ENCODE data around the gene INHBC. TPM values are rescaled to one million over a fixed set of nuclear protein-coding genes. Genes with fewer than 3 reads are reported as not detected.

Gene INHBC
- total RNA-seq, 4 donors from 2014 or later, result 0.20 to 0.35 TPM; not detected in 2

- TF ChIP-seq CTCF (IDR thresholded peaks at IDR 0.05 in 4 of 5, conservative IDR thresholded peaks at IDR 0.05 in 1 of 5), result no peak
- TF ChIP-seq POLR2A (IDR thresholded peaks at IDR 0.05), result no peak
- H3K27me3 ChIP-seq, result peaks cover 8 to 13% (median 12%) of the 10 kb centered on the region in 3 donors
- no peaks in the 10 kb centered on the region for H3K9me3 ChIP-seq
- no peak for ATAC-seq
- H3K4me3 ChIP-seq, result no peak overlapping the region
- no peak overlapping the region for H3K27ac ChIP-seq
- intact Hi-C loops (cut with DNase I; ENCODE audit: low total_unique reads) (no loop called here), in situ Hi-C loops (cut with MboI; ENCODE audit: low sequenced_read_pairs in 4 of 4) (no loop called here)
- H3K4me1 ChIP-seq, result peaks cover 9 to 19% of the 10 kb centered on the region in 2 donors
- H3K36me3 ChIP-seq, result no peaks in the 10 kb centered on the region
- DNase-seq, result no peak
Observed at GRCh38 chr12:57465747-57466505, 31.3 kb downstream of the INHBC start.

- DNase-seq, result no peak
- peaks cover 3 to 6% of the 10 kb centered on the region in 2 donors for H3K4me1 ChIP-seq
- no peak overlapping the region for H3K4me3 ChIP-seq
- intact Hi-C loops (cut with DNase I; ENCODE audit: low total_unique reads), result no loop called here
- TF ChIP-seq CTCF (IDR thresholded peaks at IDR 0.05 in 4 of 5, conservative IDR thresholded peaks at IDR 0.05 in 1 of 5) (no peak), POLR2A (IDR thresholded peaks at IDR 0.05) (no peak)
- H3K36me3 ChIP-seq, result no peaks in the 10 kb centered on the region
- H3K27me3 ChIP-seq, result peaks cover 0 to 9% (median 8%) of the 10 kb centered on the region in 3 donors
- no peak overlapping the region for H3K27ac ChIP-seq
- no peak for ATAC-seq
- no peaks in the 10 kb centered on the region for H3K9me3 ChIP-seq
- in situ Hi-C loops (cut with MboI; ENCODE audit: low sequenced_read_pairs in 4 of 4), result no loop called here
Observed at GRCh38 chr12:57467212-57467874, 32.8 kb downstream of the INHBC start.

- H3K36me3 ChIP-seq, result no peaks in the 10 kb centered on the region
- intact Hi-C loops (cut with DNase I; ENCODE audit: low total_unique reads) (no loop called here), in situ Hi-C loops (cut with MboI; ENCODE audit: low sequenced_read_pairs in 4 of 4) (no loop called here)
- H3K9me3 ChIP-seq, result no peaks in the 10 kb centered on the region
- no peak overlapping the region for H3K27ac ChIP-seq
- peaks cover 0 to 11% (median 9%) of the 10 kb centered on the region in 3 donors for H3K27me3 ChIP-seq
- DNase-seq (no peak), ATAC-seq (no peak)
- H3K4me3 ChIP-seq, result no peak overlapping the region
- TF ChIP-seq CTCF (IDR thresholded peaks at IDR 0.05 in 4 of 5, conservative IDR thresholded peaks at IDR 0.05 in 1 of 5) (no peak), POLR2A (IDR thresholded peaks at IDR 0.05) (no peak)
- H3K4me1 ChIP-seq, result peaks cover 0 to under 1% of the 10 kb centered on the region in 2 donors
Observed at GRCh38 chr12:57467915-57468314, 33.3 kb downstream of the INHBC start.

- no peaks in the 10 kb centered on the region for H3K4me1 ChIP-seq
- no peak overlapping the region for H3K27ac ChIP-seq
- no peaks in the 10 kb centered on the region for H3K9me3 ChIP-seq
- in situ Hi-C loops (cut with MboI; ENCODE audit: low sequenced_read_pairs in 4 of 4) (no loop called here), intact Hi-C loops (cut with DNase I; ENCODE audit: low total_unique reads) (no loop called here)
- no peak overlapping the region for H3K4me3 ChIP-seq
- TF ChIP-seq POLR2A (IDR thresholded peaks at IDR 0.05), result no peak
- no peak for TF ChIP-seq CTCF (IDR thresholded peaks at IDR 0.05 in 4 of 5, conservative IDR thresholded peaks at IDR 0.05 in 1 of 5)
- peaks cover 12 to 23% (median 20%) of the 10 kb centered on the region in 3 donors for H3K27me3 ChIP-seq
- H3K36me3 ChIP-seq, result no peaks in the 10 kb centered on the region
- ATAC-seq (no peak), DNase-seq (no peak)
Observed at GRCh38 chr12:57469296-57470164, 34.9 kb downstream of the INHBC start.
